Coronary artery (tissue), 2 donors: ENCODE measurements around the gene ARRB1.
"Not testable (repeated sequence)": the region's sequence is repeated elsewhere in the genome, so short reads cannot be mapped to it uniquely, and the experiment has no call there.

Experiments used
- DNase-seq: peaks from one replicate; pipeline ENCODE4 v3.0.0-alpha.2; 2017; ENCODE audit warnings: low spot score
- H3K27ac ChIP-seq, 2 donors: fragments of 200-600 bp; sonication (generic); one replicate each; pipeline ENCODE4 v1.5.1; 2016 to 2019
- H3K4me3 ChIP-seq: fragments of 200-600 bp; sonication (generic); 2 replicates; pipeline ENCODE4 v1.5.1; 2016; ENCODE audit warnings: mild to moderate bottlenecking, moderate library complexity
- CTCF ChIP-seq: fragments of 200-600 bp; sonication (generic); IDR thresholded peaks from one replicate; pipeline ENCODE4 v1.5.1; 2019; ENCODE audit warnings: antibody characterized with exemption

Gene ARRB1

GRCh38 chr11:75371949-75372876 is 20.8 kb upstream of the ARRB1 start:
- DNase-seq: no peak

GRCh38 chr11:75369560-75370255 is 18.2 kb upstream of the ARRB1 start:
- H3K4me3 ChIP-seq: no peak overlapping the region
- DNase-seq: no peak
- TF ChIP-seq CTCF: no peak
- peak overlapping the region in 1 of 2 donors; percentile 15 for H3K27ac ChIP-seq

More at GRCh38 chr11:75371949-75372876, 20.8 kb upstream of the ARRB1 start:
- TF ChIP-seq CTCF: no peak
- Histone ChIP-seq H3K4me3 (no peak overlapping the region), H3K27ac (no peak overlapping the region)

- H3K27ac ChIP-seq, DNase-seq, H3K4me3 ChIP-seq: not testable (repeated sequence)
Observed at GRCh38 chr11:75366826-75367225, 15.4 kb upstream of the ARRB1 start.

- no peak for TF ChIP-seq CTCF
- H3K4me3 ChIP-seq: no peak overlapping the region
- DNase-seq: no peak
- H3K27ac ChIP-seq: peak overlapping the region in 1 of 2 donors; percentile 35
Observed at GRCh38 chr11:75365711-75366181, 14.3 kb upstream of the ARRB1 start.

DNA sequence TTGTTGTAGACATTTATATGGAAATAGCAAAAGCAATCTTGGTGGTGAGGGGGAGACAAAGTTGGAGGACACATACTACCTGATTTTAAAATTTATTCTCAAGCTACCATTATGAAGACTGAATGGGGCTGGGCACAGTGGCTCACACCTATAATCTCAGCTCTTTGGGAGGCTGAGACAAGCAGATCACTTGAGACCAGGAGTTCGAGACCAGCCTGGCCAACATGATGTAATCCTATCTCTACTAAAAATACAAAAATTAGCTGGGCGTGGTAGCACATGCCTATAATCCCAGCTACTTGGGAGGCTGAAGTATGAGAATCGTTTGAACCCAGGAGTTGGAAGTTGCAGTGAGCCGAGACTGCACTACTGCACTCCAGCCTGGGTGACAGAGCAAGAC is 10.8 kb upstream of the ARRB1 start:
- DNase-seq, H3K4me3 ChIP-seq, H3K27ac ChIP-seq: not testable (repeated sequence)

- TF ChIP-seq CTCF: no peak
- Histone ChIP-seq H3K27ac (no peak overlapping the region), H3K4me3 (no peak overlapping the region)
- no peak for DNase-seq
Observed at GRCh38 chr11:75356613-75357012, 5.2 kb upstream of the ARRB1 start.

GRCh38 chr11:75355051-75355450 is 3.6 kb upstream of the ARRB1 start:
- no peak for DNase-seq
- H3K4me3 ChIP-seq: no peak overlapping the region
- no peak overlapping the region for H3K27ac ChIP-seq
- no peak for TF ChIP-seq CTCF
